GM19438 (cell line): ENCODE results near the gene POU4F2.
"Not testable (repeated sequence)": the region's sequence is repeated elsewhere in the genome, so short reads cannot be mapped to it uniquely, and the experiment has no call there.

Experiments
- ATAC-seq: cut with Tn5 transposase; IDR thresholded peaks from one replicate; pipeline ENCODE4 v1.9.1; 2021; ENCODE audit warnings: low read depth; ENCODE audit not compliant: unreplicated experiment

The POU4F2 gene

GRCh38 chr4:146654687-146655520 lies 16.2 kb downstream of the POU4F2 start:
- no peak for ATAC-seq

DNA sequence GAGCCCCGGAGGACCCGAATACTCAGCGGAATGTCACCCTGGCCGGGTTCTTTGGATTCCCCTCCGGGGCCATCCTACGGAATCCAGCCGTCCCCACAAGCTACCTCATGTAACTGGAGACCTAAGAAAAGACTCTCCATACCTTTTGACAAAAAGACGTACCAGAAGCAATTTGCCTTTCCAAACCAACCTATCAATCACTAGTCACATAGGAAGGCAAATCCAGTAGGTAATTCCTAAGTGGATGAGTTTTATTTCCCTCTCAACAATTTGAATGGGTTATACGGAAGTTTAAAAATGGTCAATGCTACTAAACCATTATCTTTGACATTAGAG lies 16.8 kb downstream of the POU4F2 start:
- no peak for ATAC-seq

GRCh38 chr4:146661367-146661766 lies 22.7 kb downstream of the POU4F2 start:
- no peak for ATAC-seq

- ATAC-seq, result not testable (repeated sequence)
These were observed 25.2 kb downstream of the POU4F2 start for GRCh38 chr4:146663968-146664311.

GRCh38 chr4:146674829-146675570 lies 36.3 kb downstream of the POU4F2 start:
- ATAC-seq, result no peak
